Measurements from ENCODE around the gene GTF2A1L.

The GTF2A1L gene

GRCh38 chr2:48715956-48716355, 98.3 kb downstream of the GTF2A1L start:
- no peak overlapping the region for H3K27ac ChIP-seq

DNA sequence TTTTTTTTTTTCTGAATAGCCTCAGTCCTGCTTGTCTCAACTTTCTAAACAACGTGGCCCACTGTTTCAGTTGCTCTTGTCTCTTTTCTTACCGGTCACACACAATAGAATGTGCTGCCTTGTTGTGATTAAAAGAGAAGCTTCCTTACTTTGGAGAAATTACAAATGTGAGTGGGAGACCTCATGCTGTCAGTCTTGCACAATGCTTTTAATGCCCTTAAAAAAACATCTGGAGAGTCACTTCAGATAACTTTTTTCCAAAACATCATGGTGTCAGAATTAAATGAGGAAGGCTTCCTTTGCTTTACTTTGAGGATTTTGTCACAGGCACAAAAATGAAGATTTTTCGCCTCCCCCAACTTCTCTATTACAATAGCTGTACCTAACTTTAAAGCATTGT, 100.2 kb downstream of the GTF2A1L start:
- no peaks in the 10 kb centered on the region for H3K79me2 ChIP-seq (ENCODE audit: insufficient read depth, low read depth)
- no peaks in the 10 kb centered on the region for H3K36me3 ChIP-seq (ENCODE audit: insufficient read depth)
- no peak overlapping the region for H3K4me2 ChIP-seq
- H3K27me3 ChIP-seq (ENCODE audit: insufficient read depth, low read depth): no peaks in the 10 kb centered on the region
- H3K4me3 ChIP-seq (IDR thresholded peaks at IDR 0.05; ENCODE audit: insufficient read depth, low read depth, low read length): no peak overlapping the region
- TF ChIP-seq, protein P1, sequence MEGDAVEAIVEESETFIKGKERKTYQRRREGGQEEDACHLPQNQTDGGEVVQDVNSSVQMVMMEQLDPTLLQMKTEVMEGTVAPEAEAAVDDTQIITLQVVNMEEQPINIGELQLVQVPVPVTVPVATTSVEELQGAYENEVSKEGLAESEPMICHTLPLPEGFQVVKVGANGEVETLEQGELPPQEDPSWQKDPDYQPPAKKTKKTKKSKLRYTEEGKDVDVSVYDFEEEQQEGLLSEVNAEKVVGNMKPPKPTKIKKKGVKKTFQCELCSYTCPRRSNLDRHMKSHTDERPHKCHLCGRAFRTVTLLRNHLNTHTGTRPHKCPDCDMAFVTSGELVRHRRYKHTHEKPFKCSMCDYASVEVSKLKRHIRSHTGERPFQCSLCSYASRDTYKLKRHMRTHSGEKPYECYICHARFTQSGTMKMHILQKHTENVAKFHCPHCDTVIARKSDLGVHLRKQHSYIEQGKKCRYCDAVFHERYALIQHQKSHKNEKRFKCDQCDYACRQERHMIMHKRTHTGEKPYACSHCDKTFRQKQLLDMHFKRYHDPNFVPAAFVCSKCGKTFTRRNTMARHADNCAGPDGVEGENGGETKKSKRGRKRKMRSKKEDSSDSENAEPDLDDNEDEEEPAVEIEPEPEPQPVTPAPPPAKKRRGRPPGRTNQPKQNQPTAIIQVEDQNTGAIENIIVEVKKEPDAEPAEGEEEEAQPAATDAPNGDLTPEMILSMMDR (conservative IDR thresholded peaks at IDR 0.05; ENCODE audit: low read depth, low read length): no peak
- H2AFZ ChIP-seq (ENCODE audit: low read depth): no peak overlapping the region
- no peaks in the 10 kb centered on the region for H3K4me1 ChIP-seq (ENCODE audit: low read depth, poor library complexity, severe bottlenecking)
- no peak overlapping the region for H3K27ac ChIP-seq
- H3K9ac ChIP-seq: no peak overlapping the region
- H4K20me1 ChIP-seq (ENCODE audit: insufficient read depth): no peaks in the 10 kb centered on the region

More at GRCh38 chr2:48715956-48716355, 98.3 kb downstream of the GTF2A1L start:
- TF ChIP-seq, protein P1 (conservative IDR thresholded peaks at IDR 0.05; ENCODE audit: low read depth, low read length): no peak
- H4K20me1 ChIP-seq (ENCODE audit: insufficient read depth): no peaks in the 10 kb centered on the region
- H3K4me1 ChIP-seq (ENCODE audit: low read depth, poor library complexity, severe bottlenecking): no peaks in the 10 kb centered on the region
- H3K36me3 ChIP-seq (ENCODE audit: insufficient read depth): no peaks in the 10 kb centered on the region
- no peaks in the 10 kb centered on the region for H3K79me2 ChIP-seq (ENCODE audit: insufficient read depth, low read depth)
- no peaks in the 10 kb centered on the region for H3K27me3 ChIP-seq (ENCODE audit: insufficient read depth, low read depth)
- H3K4me3 ChIP-seq (IDR thresholded peaks at IDR 0.05; ENCODE audit: insufficient read depth, low read depth, low read length): no peak overlapping the region
- no peak overlapping the region for H3K9ac ChIP-seq
- no peak overlapping the region for H2AFZ ChIP-seq (ENCODE audit: low read depth)
- no peak overlapping the region for H3K4me2 ChIP-seq

- H3K4me2 ChIP-seq: no peak overlapping the region
- TF ChIP-seq, protein P1 (conservative IDR thresholded peaks at IDR 0.05; ENCODE audit: low read depth, low read length): no peak
- H3K4me3 ChIP-seq (IDR thresholded peaks at IDR 0.05; ENCODE audit: insufficient read depth, low read depth, low read length): no peak overlapping the region
- H2AFZ ChIP-seq (ENCODE audit: low read depth): no peak overlapping the region
- H3K36me3 ChIP-seq (ENCODE audit: insufficient read depth): no peaks in the 10 kb centered on the region
- no peaks in the 10 kb centered on the region for H3K4me1 ChIP-seq (ENCODE audit: low read depth, poor library complexity, severe bottlenecking)
- H3K9ac ChIP-seq: no peak overlapping the region
- no peaks in the 10 kb centered on the region for H4K20me1 ChIP-seq (ENCODE audit: insufficient read depth)
- no peaks in the 10 kb centered on the region for H3K27me3 ChIP-seq (ENCODE audit: insufficient read depth, low read depth)
- no peaks in the 10 kb centered on the region for H3K79me2 ChIP-seq (ENCODE audit: insufficient read depth, low read depth)
- H3K27ac ChIP-seq: no peak overlapping the region
These were observed 102.0 kb downstream of the GTF2A1L start for GRCh38 chr2:48719480-48720177.

GRCh38 chr2:48721158-48721557, 103.5 kb downstream of the GTF2A1L start:
- no peak overlapping the region for H3K4me3 ChIP-seq (IDR thresholded peaks at IDR 0.05; ENCODE audit: insufficient read depth, low read depth, low read length)
- H3K4me2 ChIP-seq: no peak overlapping the region
- no peaks in the 10 kb centered on the region for H3K36me3 ChIP-seq (ENCODE audit: insufficient read depth)
- H2AFZ ChIP-seq (ENCODE audit: low read depth): no peak overlapping the region
- no peak overlapping the region for H3K9ac ChIP-seq
- H3K27me3 ChIP-seq (ENCODE audit: insufficient read depth, low read depth): no peaks in the 10 kb centered on the region
- no peaks in the 10 kb centered on the region for H3K4me1 ChIP-seq (ENCODE audit: low read depth, poor library complexity, severe bottlenecking)
- TF ChIP-seq, protein P1 (conservative IDR thresholded peaks at IDR 0.05; ENCODE audit: low read depth, low read length): no peak
- no peaks in the 10 kb centered on the region for H3K79me2 ChIP-seq (ENCODE audit: insufficient read depth, low read depth)
- H3K27ac ChIP-seq: no peak overlapping the region
- H4K20me1 ChIP-seq (ENCODE audit: insufficient read depth): no peaks in the 10 kb centered on the region

Data from KMS-11 (cell line).